Lower leg skin (tissue), 4 donors: ENCODE results near the gene FAM3D. TPM values are rescaled to one million over a fixed set of nuclear protein-coding genes. Genes with fewer than 3 reads are reported as not detected.

Experiments used
- DNase-seq, 2 donors: peaks; one replicate each; pipeline ENCODE4 v3.0.0-alpha.2; 2019; ENCODE audit warnings: low spot score in 2 of 2
- H3K4me3 ChIP-seq: fragments of 200-600 bp; sonication (generic); 2 replicates; pipeline ENCODE4 v1.5.1; 2017; ENCODE audit warnings: mild to moderate bottlenecking, low read depth; ENCODE audit not compliant: poor library complexity, severe bottlenecking
- CTCF ChIP-seq, 3 donors: fragments of 450-650 bp; IDR thresholded peaks; one replicate each; pipeline ENCODE4 v1.5.1; 2016; ENCODE audit warnings: antibody characterized with exemption in 3 of 3, mild to moderate bottlenecking in 3 of 3, moderate library complexity in 2 of 3
- POLR2A ChIP-seq, 2 donors: fragments of 450-650 bp; IDR thresholded peaks; one replicate each; pipeline ENCODE4 v1.6.1; 2016 to 2017; ENCODE audit warnings: antibody characterized with exemption in 2 of 2, mild to moderate bottlenecking in 1 of 2, moderate library complexity in 1 of 2
- WGBS, 2 donors: methylation state at CpG; one replicate each; pipeline ENCODE4 v1.1.5; 2018; 5-methylcytosine and 5-hydroxymethylcytosine counted together
- intact Hi-C: fragments of 100-400 bp; cut with DNase I; formaldehyde crosslinking; loops from one replicate; pipeline ENCODE4 v1.15.0; 2023; ENCODE audit warnings: low total_unique reads
- total RNA-seq, 4 donors: library from RNA; depleted of rRNA; stranded (reverse); fragments of >200 nt; gene quantifications; one replicate each; pipeline ENCODE4 v1.1.0, GENCODE V29; 2016

Gene FAM3D
- total RNA-seq, 4 donors from 2014 or later, result 3.7 to 3.8 (median 3.8) TPM; not detected in 1

GRCh38 chr3:58591517-58592510, 74.8 kb downstream of the FAM3D start:
- H3K4me3 ChIP-seq, result no peak overlapping the region
- DNase-seq, result no peak
- whole genome bisulfite sequencing, 2 donors, result 63 to 72% methylated on average over 6 of the region's 6 CpGs
- no peak for TF ChIP-seq POLR2A (IDR thresholded peaks at IDR 0.05)
- TF ChIP-seq CTCF (IDR thresholded peaks at IDR 0.05), result no peak
- intact Hi-C loops, result no loop called here

GRCh38 chr3:58588030-58588614, 78.5 kb downstream of the FAM3D start:
- DNase-seq, result no peak
- TF ChIP-seq CTCF (IDR thresholded peaks at IDR 0.05) (no peak), POLR2A (IDR thresholded peaks at IDR 0.05) (no peak)
- intact Hi-C loops, result no loop called here
- 41 to 57% methylated on average over 3 of the region's 3 CpGs for WGBS, 2 donors
- H3K4me3 ChIP-seq, result no peak overlapping the region

GRCh38 chr3:58586776-58587192, 79.8 kb downstream of the FAM3D start:
- TF ChIP-seq POLR2A (IDR thresholded peaks at IDR 0.05), result no peak
- intact Hi-C loops, result no loop called here
- no peak for DNase-seq
- 11 to 14% methylated on average over 44 of the region's 44 CpGs for WGBS, 2 donors
- H3K4me3 ChIP-seq, result no peak overlapping the region

- DNase-seq, result no peak
- WGBS, 2 donors, result 38 to 45% methylated on average over 8 of the region's 8 CpGs
- H3K4me3 ChIP-seq, result no peak overlapping the region
- intact Hi-C loops, result no loop called here
- TF ChIP-seq POLR2A (IDR thresholded peaks at IDR 0.05) (no peak), CTCF (IDR thresholded peaks at IDR 0.05) (no peak)
These were observed 80.6 kb downstream of the FAM3D start for GRCh38 chr3:58585994-58586393.

- DNase-seq, result peak; percentile 77 to 97
- 2% methylated on average over 43 to 46 of the region's 46 CpGs for WGBS, 2 donors
- peak overlapping the region; percentile 36 for H3K4me3 ChIP-seq
- TF ChIP-seq POLR2A (IDR thresholded peaks at IDR 0.05), result no peak
- TF ChIP-seq CTCF (IDR thresholded peaks at IDR 0.05), result peak in 1 of 3 donors; percentile 25
- intact Hi-C loops, result no loop called here
These were observed 81.4 kb downstream of the FAM3D start for GRCh38 chr3:58585005-58585786.

- TF ChIP-seq CTCF (IDR thresholded peaks at IDR 0.05), result no peak
- TF ChIP-seq POLR2A (IDR thresholded peaks at IDR 0.05), result no peak
- H3K4me3 ChIP-seq, result peak overlapping the region; percentile 36
- DNase-seq, result no peak
- intact Hi-C loops, result no loop called here
- WGBS, 2 donors, result 23 to 28% methylated on average over 10 of the region's 10 CpGs
These were observed 81.9 kb downstream of the FAM3D start for GRCh38 chr3:58584690-58585004.
